ENCODE results near the gene PGAM2.
A peak's percentile ranks its signal among the peaks of the same experiment; 100 is the strongest.
"Not testable (repeated sequence)": the region's sequence is repeated elsewhere in the genome, so short reads cannot be mapped to it uniquely, and the experiment has no call there.

Gene PGAM2

GRCh38 chr7:44051611-44052220, 13.7 kb downstream of the PGAM2 start:
- no peak for DNase-seq (ENCODE audit: low read depth in 2 of 2)

DNA sequence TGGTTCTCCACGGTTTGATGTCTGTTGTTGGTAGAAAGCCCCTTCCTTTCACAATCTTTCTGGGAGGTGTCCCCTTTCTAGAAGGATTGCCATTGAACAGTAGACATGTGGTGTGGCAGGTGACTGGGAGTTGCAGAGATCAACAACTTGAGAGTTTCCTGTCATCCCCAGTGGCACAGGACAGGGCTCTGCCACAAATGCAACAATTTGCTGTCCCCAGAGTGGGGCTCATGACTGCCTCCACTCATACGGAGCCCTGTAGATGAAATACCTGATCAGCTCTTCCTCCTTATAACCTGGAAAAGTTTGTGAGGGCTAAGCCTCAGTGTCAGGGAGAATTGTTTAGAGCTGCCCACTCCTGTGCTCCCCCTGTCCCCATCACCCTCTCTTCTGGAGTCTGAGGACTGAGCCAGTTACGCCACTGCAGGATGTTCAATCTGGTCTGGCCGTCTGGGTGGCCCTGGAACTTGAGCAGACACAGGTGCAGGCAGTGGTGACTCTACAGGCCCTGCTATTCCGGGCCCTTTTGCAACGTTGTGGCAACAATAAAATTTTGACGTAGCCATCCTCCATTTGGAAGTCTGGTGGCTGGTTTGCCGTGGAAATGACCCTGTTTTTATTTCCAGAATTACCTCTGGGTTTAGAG, 14.3 kb downstream of the PGAM2 start:
- DNase-seq (ENCODE audit: low read depth in 2 of 2) = no peak

DNA sequence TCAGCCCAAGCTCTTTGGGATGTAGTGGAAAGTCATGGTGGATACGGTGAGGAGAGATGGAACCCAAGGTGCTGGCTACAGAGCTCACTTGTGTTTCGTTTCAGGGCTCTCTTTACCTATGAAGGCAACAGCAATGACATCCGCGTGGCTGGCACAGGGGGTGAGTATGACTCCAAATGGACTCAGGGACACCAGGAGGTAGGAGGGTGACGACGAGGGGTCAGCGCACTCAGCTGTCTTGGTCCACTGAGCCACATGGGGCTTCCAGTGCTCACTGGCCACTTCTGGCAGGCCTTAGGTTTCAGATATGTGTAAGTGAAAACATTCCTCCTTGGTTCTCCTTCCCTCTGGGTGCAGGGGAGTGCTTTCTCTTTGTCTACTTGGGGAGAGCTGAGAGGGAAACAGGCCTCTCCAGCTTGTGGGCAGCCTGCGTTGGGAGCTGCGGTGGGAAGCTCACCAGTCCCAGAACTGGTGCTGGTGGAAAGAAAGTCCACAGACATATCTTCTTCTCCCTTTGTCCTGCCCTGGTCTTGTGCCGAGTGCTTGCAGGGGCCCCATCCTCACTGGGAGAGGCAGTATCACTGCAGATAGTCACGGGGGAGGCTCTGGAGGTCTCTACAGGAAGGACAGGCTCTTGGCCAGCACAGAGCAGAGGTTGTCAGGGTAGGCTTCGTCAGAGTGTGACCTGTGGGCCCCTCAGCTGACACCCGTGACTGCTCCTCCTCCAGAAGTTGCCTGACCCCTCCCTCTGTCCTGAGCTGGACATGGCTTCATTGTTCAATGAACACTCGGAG, 15.0 kb downstream of the PGAM2 start:
- no peak for DNase-seq (ENCODE audit: low read depth in 2 of 2)

DNA sequence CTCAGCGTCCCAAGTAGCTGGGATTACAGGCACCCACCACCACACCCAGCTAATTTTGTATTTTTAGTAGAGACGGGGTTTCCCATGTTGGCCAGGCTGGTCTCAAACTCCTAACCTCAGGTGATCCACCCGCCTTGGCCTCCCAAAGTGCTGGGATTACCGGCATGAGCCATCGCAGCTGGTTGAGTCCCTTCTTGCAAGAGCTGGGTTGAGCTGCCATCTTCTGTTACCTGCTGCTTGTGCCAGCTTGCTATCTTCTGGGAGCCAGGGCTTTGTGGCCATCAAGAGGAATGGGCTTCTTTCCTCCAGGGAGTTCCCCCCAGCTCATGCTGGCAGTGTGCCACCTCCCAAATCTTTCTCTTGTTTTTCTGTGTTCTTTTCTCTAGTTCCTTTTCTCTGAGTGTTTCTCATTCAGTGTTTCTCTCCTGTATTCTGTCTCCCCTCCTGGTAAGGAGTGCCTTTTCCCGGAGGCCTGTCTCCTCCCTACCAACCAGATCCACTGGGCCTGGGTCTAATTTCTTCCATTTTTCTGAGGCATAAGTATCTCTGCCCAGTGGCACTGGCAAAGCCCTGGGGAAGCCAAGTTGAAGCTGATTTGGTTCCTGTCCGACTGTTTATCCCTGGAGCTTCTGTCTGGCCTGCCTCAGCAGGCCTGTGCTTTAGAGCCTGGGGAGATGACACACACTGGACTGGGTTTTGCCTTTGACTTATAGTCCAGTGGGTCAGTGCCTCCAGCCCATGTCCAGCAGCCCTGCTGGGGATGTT, 17.2 kb downstream of the PGAM2 start:
- no peak for DNase-seq (ENCODE audit: low read depth in 2 of 2)

DNA sequence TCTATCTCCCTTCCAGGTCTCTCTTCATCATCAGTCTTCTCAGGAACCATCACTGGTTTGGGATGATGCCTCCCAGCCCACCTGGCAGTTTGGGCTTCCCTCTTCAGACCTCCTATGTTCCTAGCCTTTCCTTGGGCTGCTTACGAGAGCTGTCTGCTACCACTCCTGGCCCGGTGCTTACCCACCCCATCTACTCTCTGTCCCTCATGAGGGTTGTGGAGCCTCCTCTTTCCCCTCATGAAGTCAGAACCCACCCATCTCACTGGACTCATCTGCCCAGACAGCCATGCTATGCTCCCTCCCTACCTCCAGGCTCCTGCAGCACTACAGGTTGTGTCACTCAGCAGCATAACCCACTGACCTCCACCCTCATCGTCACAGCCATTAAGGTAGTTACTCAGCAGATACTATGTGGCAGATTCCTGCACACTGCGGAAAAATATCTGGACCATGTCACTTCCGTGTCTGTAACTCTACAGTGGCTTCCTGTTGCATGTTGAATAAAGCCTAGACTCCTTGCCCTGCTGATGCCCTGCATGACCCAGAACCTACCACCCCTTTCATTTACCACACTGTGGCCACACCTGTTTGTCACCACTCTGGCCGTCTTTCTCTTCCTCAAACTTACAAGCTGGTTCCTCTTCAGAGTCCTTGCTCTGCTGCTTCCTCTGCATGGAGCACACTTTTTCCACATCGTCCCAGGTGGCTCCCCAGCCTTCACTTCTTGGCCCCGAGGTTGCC, 18.9 kb downstream of the PGAM2 start:
- no peak for DNase-seq (ENCODE audit: low read depth in 2 of 2)

- no peak for DNase-seq (ENCODE audit: low read depth in 2 of 2)
Measured at GRCh38 chr7:44045226-44046014, 19.9 kb downstream of the PGAM2 start.

GRCh38 chr7:44044315-44045225, 20.8 kb downstream of the PGAM2 start, which contains the start of gene DBNL:
TSS of gene DBNL (plus strand) at chr7:44044702. CDS start at chr7:44044738, 36 bp downstream.
- DNase-seq (ENCODE audit: low read depth in 2 of 2) = peak; percentile 87 to 90

GRCh38 chr7:44043902-44044301, 21.5 kb downstream of the PGAM2 start:
- DNase-seq (ENCODE audit: low read depth in 2 of 2) = no peak

- no peak for DNase-seq (ENCODE audit: low read depth in 2 of 2)
Measured at GRCh38 chr7:44042221-44042620, 23.1 kb downstream of the PGAM2 start.

- DNase-seq (ENCODE audit: low read depth in 2 of 2) = peak; percentile 51 to 64
Measured at GRCh38 chr7:44040493-44040891, 24.9 kb downstream of the PGAM2 start.

GRCh38 chr7:44039800-44040492, 25.4 kb downstream of the PGAM2 start:
- not testable (repeated sequence) for DNase-seq (ENCODE audit: low read depth in 2 of 2)

DNA sequence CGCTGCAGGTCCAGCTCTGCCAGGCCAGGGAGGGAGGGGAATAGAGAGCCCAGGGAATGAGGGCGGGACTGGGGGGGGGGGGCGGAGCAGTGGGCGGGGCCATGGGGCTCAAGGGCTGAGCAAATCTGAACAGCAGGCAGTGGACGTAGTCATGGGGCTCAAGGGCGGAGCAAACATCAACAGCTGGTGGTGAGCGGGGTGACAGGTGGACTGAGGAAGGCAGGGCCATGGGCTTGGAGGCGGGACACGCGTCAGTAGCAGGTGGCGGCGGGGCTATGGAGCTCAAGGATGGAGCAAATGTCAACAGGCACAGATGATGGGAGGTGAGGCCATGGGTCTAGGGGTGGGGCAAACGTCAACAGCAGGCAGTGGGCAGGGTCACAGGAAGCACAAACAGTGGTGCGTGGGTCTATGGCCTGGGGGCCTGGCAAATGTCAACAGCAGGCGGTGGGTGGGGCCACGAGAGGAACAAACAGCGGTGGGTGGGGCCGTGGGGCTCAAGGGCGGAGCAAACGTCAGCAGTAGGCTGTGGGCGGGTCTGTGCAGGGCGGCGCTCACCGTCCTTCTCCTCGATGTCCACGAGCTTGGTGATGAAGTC, 26.3 kb downstream of the PGAM2 start:
- peak; percentile 67 to 75 for DNase-seq (ENCODE audit: low read depth in 2 of 2)

GRCh38 chr7:44038553-44038952, 26.8 kb downstream of the PGAM2 start:
- DNase-seq (ENCODE audit: low read depth in 2 of 2) = not testable (repeated sequence)

DNA sequence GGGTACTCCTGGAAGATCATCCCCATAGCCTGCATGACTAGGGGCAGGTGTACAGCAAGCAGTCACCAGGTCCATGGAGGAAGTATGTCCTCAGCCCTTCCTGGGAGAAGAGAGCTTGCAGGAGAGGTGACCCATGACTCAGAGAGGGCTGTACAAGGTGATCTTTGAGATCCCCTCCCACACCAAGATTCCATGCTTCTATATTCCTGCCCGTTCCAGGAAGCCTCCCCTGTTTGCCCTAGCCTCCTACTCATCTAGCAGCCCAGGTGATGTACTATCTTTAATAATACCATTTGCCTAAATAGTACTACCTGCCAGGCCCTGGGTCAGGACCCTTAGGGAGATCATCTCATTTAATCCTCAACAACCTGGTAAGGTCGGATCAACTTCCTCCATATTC, 27.4 kb downstream of the PGAM2 start:
- not testable (repeated sequence) for DNase-seq (ENCODE audit: low read depth in 2 of 2)

GRCh38 chr7:44036364-44036763, 29.0 kb downstream of the PGAM2 start:
- not testable (repeated sequence) for DNase-seq (ENCODE audit: low read depth in 2 of 2)

- not testable (repeated sequence) for DNase-seq (ENCODE audit: low read depth in 2 of 2)
Measured at GRCh38 chr7:44033971-44034844, 31.2 kb downstream of the PGAM2 start.

GRCh38 chr7:44032031-44032430, 33.3 kb downstream of the PGAM2 start:
- not testable (repeated sequence) for DNase-seq (ENCODE audit: low read depth in 2 of 2)

All from stimulated activated CD8-positive, alpha-beta memory T cell treated with anti-CD3 and anti-CD28 coated beads, Interleukin-15, amount 100 ng/mL, for 48 hours (primary cell).